ENCODE data around the gene DCC.

Gene DCC

GRCh38 chr18:52489396-52490306, 149.7 kb downstream of the DCC start:
- H3K36me3 ChIP-seq (ENCODE audit: control insufficient read depth in 1 of 2, insufficient read depth in 2 of 2, low read depth in 1 of 2, low read length in 2 of 2) = no peaks in the 10 kb centered on the region
- no peak overlapping the region for H3K4ac ChIP-seq (ENCODE audit: low read depth in 1 of 2, low read length in 2 of 2)
- no peaks in the 10 kb centered on the region for H3K27me3 ChIP-seq (ENCODE audit: control insufficient read depth in 1 of 2, insufficient read depth in 1 of 2, low read length in 2 of 2)
- H3K27ac ChIP-seq (ENCODE audit: low read length, poor library complexity, severe bottlenecking) = no peak overlapping the region
- no peak overlapping the region for H2BK120ac ChIP-seq (ENCODE audit: low read depth, low read length)
- no peak overlapping the region for H3K14ac ChIP-seq (ENCODE audit: low read length in 2 of 2)
- no peaks in the 10 kb centered on the region for H3K79me1 ChIP-seq (replicated peaks; ENCODE audit: low read length, poor library complexity, severe bottlenecking)
- H4K91ac ChIP-seq (ENCODE audit: low read length) = no peak overlapping the region
- no peak overlapping the region for H2BK5ac ChIP-seq (ENCODE audit: low read depth, low read length, poor library complexity, severe bottlenecking)
- peaks cover 48% of the 10 kb centered on the region for H3K9me3 ChIP-seq (ENCODE audit: control insufficient read depth, low read length)
- no peak overlapping the region for H2BK12ac ChIP-seq (ENCODE audit: low read length in 2 of 2)
- H3K18ac ChIP-seq (ENCODE audit: low read depth in 1 of 2, low read length in 2 of 2) = no peak overlapping the region
- H3K23ac ChIP-seq (ENCODE audit: low read length in 2 of 2) = no peak overlapping the region
- no peak overlapping the region for H2BK15ac ChIP-seq (ENCODE audit: low read depth, poor library complexity, severe bottlenecking)
- no peak overlapping the region for H3K4me3 ChIP-seq (ENCODE audit: insufficient read depth in 1 of 2, low read depth in 1 of 2, low read length in 2 of 2)
- H2AK5ac ChIP-seq (ENCODE audit: low read length, severe bottlenecking) = no peak overlapping the region
- no peak overlapping the region for H3K9ac ChIP-seq (ENCODE audit: low read length)
- DNase-seq = no peak
- H4K8ac ChIP-seq (ENCODE audit: low read length) = no peak overlapping the region
- no peaks in the 10 kb centered on the region for H3K4me1 ChIP-seq (ENCODE audit: control insufficient read depth, insufficient read depth, low read depth, low read length)
- H2AFZ ChIP-seq (ENCODE audit: low read depth, low read length) = no peak overlapping the region
- WGBS = 59% methylated on average over 2 of the region's 4 CpGs
- no peak overlapping the region for H3K4me2 ChIP-seq (ENCODE audit: low read length, poor library complexity, severe bottlenecking)

GRCh38 chr18:52496426-52496825, 156.4 kb downstream of the DCC start:
- H2AFZ ChIP-seq (ENCODE audit: low read depth, low read length) = no peak overlapping the region
- no peak overlapping the region for H3K4me3 ChIP-seq (ENCODE audit: insufficient read depth in 1 of 2, low read depth in 1 of 2, low read length in 2 of 2)
- H2BK15ac ChIP-seq (ENCODE audit: low read depth, poor library complexity, severe bottlenecking) = no peak overlapping the region
- no peaks in the 10 kb centered on the region for H3K36me3 ChIP-seq (ENCODE audit: control insufficient read depth in 1 of 2, insufficient read depth in 2 of 2, low read depth in 1 of 2, low read length in 2 of 2)
- H3K4ac ChIP-seq (ENCODE audit: low read depth in 1 of 2, low read length in 2 of 2) = no peak overlapping the region
- H2BK120ac ChIP-seq (ENCODE audit: low read depth, low read length) = no peak overlapping the region
- peaks cover 43% of the 10 kb centered on the region for H3K9me3 ChIP-seq (ENCODE audit: control insufficient read depth, low read length)
- no peak overlapping the region for H3K23ac ChIP-seq (ENCODE audit: low read length in 2 of 2)
- no peaks in the 10 kb centered on the region for H3K4me1 ChIP-seq (ENCODE audit: control insufficient read depth, insufficient read depth, low read depth, low read length)
- no peak overlapping the region for H3K18ac ChIP-seq (ENCODE audit: low read depth in 1 of 2, low read length in 2 of 2)
- H3K4me2 ChIP-seq (ENCODE audit: low read length, poor library complexity, severe bottlenecking) = no peak overlapping the region
- no peak overlapping the region for H4K8ac ChIP-seq (ENCODE audit: low read length)
- no peaks in the 10 kb centered on the region for H3K79me1 ChIP-seq (replicated peaks; ENCODE audit: low read length, poor library complexity, severe bottlenecking)
- H3K27ac ChIP-seq (ENCODE audit: low read length, poor library complexity, severe bottlenecking) = no peak overlapping the region
- no peak overlapping the region for H4K91ac ChIP-seq (ENCODE audit: low read length)
- no peak overlapping the region for H2BK12ac ChIP-seq (ENCODE audit: low read length in 2 of 2)
- no peak overlapping the region for H3K9ac ChIP-seq (ENCODE audit: low read length)
- H2BK5ac ChIP-seq (ENCODE audit: low read depth, low read length, poor library complexity, severe bottlenecking) = no peak overlapping the region
- no peak for DNase-seq
- H2AK5ac ChIP-seq (ENCODE audit: low read length, severe bottlenecking) = no peak overlapping the region
- H3K27me3 ChIP-seq (ENCODE audit: control insufficient read depth in 1 of 2, insufficient read depth in 1 of 2, low read length in 2 of 2) = no peaks in the 10 kb centered on the region
- H3K14ac ChIP-seq (ENCODE audit: low read length in 2 of 2) = no peak overlapping the region

- no peak overlapping the region for H2BK120ac ChIP-seq (ENCODE audit: low read depth, low read length)
- no peaks in the 10 kb centered on the region for H3K4me1 ChIP-seq (ENCODE audit: control insufficient read depth, insufficient read depth, low read depth, low read length)
- H4K8ac ChIP-seq (ENCODE audit: low read length) = no peak overlapping the region
- no peak overlapping the region for H3K14ac ChIP-seq (ENCODE audit: low read length in 2 of 2)
- no peak for DNase-seq
- peaks cover 20% of the 10 kb centered on the region for H3K9me3 ChIP-seq (ENCODE audit: control insufficient read depth, low read length)
- H2BK5ac ChIP-seq (ENCODE audit: low read depth, low read length, poor library complexity, severe bottlenecking) = no peak overlapping the region
- H3K79me1 ChIP-seq (replicated peaks; ENCODE audit: low read length, poor library complexity, severe bottlenecking) = no peaks in the 10 kb centered on the region
- no peak overlapping the region for H2AK5ac ChIP-seq (ENCODE audit: low read length, severe bottlenecking)
- no peak overlapping the region for H3K9ac ChIP-seq (ENCODE audit: low read length)
- H3K18ac ChIP-seq (ENCODE audit: low read depth in 1 of 2, low read length in 2 of 2) = no peak overlapping the region
- H3K27ac ChIP-seq (ENCODE audit: low read length, poor library complexity, severe bottlenecking) = no peak overlapping the region
- H3K27me3 ChIP-seq (ENCODE audit: control insufficient read depth in 1 of 2, insufficient read depth in 1 of 2, low read length in 2 of 2) = no peaks in the 10 kb centered on the region
- H2BK12ac ChIP-seq (ENCODE audit: low read length in 2 of 2) = no peak overlapping the region
- H3K23ac ChIP-seq (ENCODE audit: low read length in 2 of 2) = no peak overlapping the region
- no peak overlapping the region for H3K4me2 ChIP-seq (ENCODE audit: low read length, poor library complexity, severe bottlenecking)
- no peak overlapping the region for H3K4me3 ChIP-seq (ENCODE audit: insufficient read depth in 1 of 2, low read depth in 1 of 2, low read length in 2 of 2)
- H3K4ac ChIP-seq (ENCODE audit: low read depth in 1 of 2, low read length in 2 of 2) = no peak overlapping the region
- WGBS = 75% methylated on average over 6 of the region's 6 CpGs
- no peak overlapping the region for H2AFZ ChIP-seq (ENCODE audit: low read depth, low read length)
- H3K36me3 ChIP-seq (ENCODE audit: control insufficient read depth in 1 of 2, insufficient read depth in 2 of 2, low read depth in 1 of 2, low read length in 2 of 2) = no peaks in the 10 kb centered on the region
- H2BK15ac ChIP-seq (ENCODE audit: low read depth, poor library complexity, severe bottlenecking) = no peak overlapping the region
- no peak overlapping the region for H4K91ac ChIP-seq (ENCODE audit: low read length)
Observed at GRCh38 chr18:52499016-52499415, 159.0 kb downstream of the DCC start.

- H3K4me1 ChIP-seq (ENCODE audit: control insufficient read depth, insufficient read depth, low read depth, low read length) = no peaks in the 10 kb centered on the region
- DNase-seq = no peak
- no peak overlapping the region for H3K4me3 ChIP-seq (ENCODE audit: insufficient read depth in 1 of 2, low read depth in 1 of 2, low read length in 2 of 2)
- no peak overlapping the region for H2BK5ac ChIP-seq (ENCODE audit: low read depth, low read length, poor library complexity, severe bottlenecking)
- no peak overlapping the region for H3K14ac ChIP-seq (ENCODE audit: low read length in 2 of 2)
- H2BK15ac ChIP-seq (ENCODE audit: low read depth, poor library complexity, severe bottlenecking) = no peak overlapping the region
- no peak overlapping the region for H3K4ac ChIP-seq (ENCODE audit: low read depth in 1 of 2, low read length in 2 of 2)
- H3K23ac ChIP-seq (ENCODE audit: low read length in 2 of 2) = no peak overlapping the region
- H3K27ac ChIP-seq (ENCODE audit: low read length, poor library complexity, severe bottlenecking) = no peak overlapping the region
- no peaks in the 10 kb centered on the region for H3K27me3 ChIP-seq (ENCODE audit: control insufficient read depth in 1 of 2, insufficient read depth in 1 of 2, low read length in 2 of 2)
- H3K36me3 ChIP-seq (ENCODE audit: control insufficient read depth in 1 of 2, insufficient read depth in 2 of 2, low read depth in 1 of 2, low read length in 2 of 2) = no peaks in the 10 kb centered on the region
- 20% methylated on average over 1 of the region's 3 CpGs for WGBS
- no peak overlapping the region for H3K18ac ChIP-seq (ENCODE audit: low read depth in 1 of 2, low read length in 2 of 2)
- no peak overlapping the region for H2AFZ ChIP-seq (ENCODE audit: low read depth, low read length)
- peaks cover 14% of the 10 kb centered on the region for H3K9me3 ChIP-seq (ENCODE audit: control insufficient read depth, low read length)
- H2BK12ac ChIP-seq (ENCODE audit: low read length in 2 of 2) = no peak overlapping the region
- H2AK5ac ChIP-seq (ENCODE audit: low read length, severe bottlenecking) = no peak overlapping the region
- H4K91ac ChIP-seq (ENCODE audit: low read length) = no peak overlapping the region
- no peaks in the 10 kb centered on the region for H3K79me1 ChIP-seq (replicated peaks; ENCODE audit: low read length, poor library complexity, severe bottlenecking)
- H2BK120ac ChIP-seq (ENCODE audit: low read depth, low read length) = no peak overlapping the region
- H4K8ac ChIP-seq (ENCODE audit: low read length) = no peak overlapping the region
- no peak overlapping the region for H3K4me2 ChIP-seq (ENCODE audit: low read length, poor library complexity, severe bottlenecking)
- no peak overlapping the region for H3K9ac ChIP-seq (ENCODE audit: low read length)
Observed at GRCh38 chr18:52499644-52500043, 159.6 kb downstream of the DCC start.

Data from mesenchymal stem cell (in vitro differentiated cells and primary cell).